Sciatic nerve (tissue), 2 donors: Measurements from ENCODE around the gene LUC7L. TPM values are rescaled to one million over a fixed set of nuclear protein-coding genes. Genes with fewer than 3 reads are reported as not detected.
"Not testable (repeated sequence)": the region's sequence is repeated elsewhere in the genome, so short reads cannot be mapped to it uniquely, and the experiment has no call there.

Experiments
- ATAC-seq: fragments of 200-7000 bp; cut with Tn5 transposase; one replicate; pipeline ENCODE4 v1.9.1; 2020; ENCODE audit warnings: mild to moderate bottlenecking, moderate library complexity
- DNase-seq: peaks from one replicate; pipeline ENCODE4 v3.0.0-alpha.2; 2020; ENCODE audit warnings: low spot score
- intact Hi-C: fragments of 100-400 bp; cut with DNase I; formaldehyde crosslinking; loops from one replicate; pipeline ENCODE4 v1.14.2; 2022
- total RNA-seq: library from RNA; stranded (reverse); fragmentation: NEBNext Ultra II Directional; extraction: Animal tissue kit (Norgen Biotek cat#: 25700); gene quantifications from one replicate; pipeline ENCODE4 v1.2.1, GENCODE V29; 2021
- donor health status: DM: no; HTN: no; CAD: no.
- donor health status: DM: no; HTN: no; CAD: no.

Gene LUC7L
- total RNA-seq, 1 donor from 2014 or later = 102 TPM

GRCh38 chr16:172374-172941, 56.8 kb downstream of the LUC7L start, which contains the start of gene HBA2:
Gene HBA2, plus strand, starts transcription at chr16:172876. Its CDS starts 37 bp downstream, at chr16:172913.
- ATAC-seq, intact Hi-C loops, DNase-seq: not testable (repeated sequence)

GRCh38 chr16:170788-171187, 58.5 kb downstream of the LUC7L start:
- intact Hi-C loops = no loop called here
- DNase-seq = no peak
- no peak for ATAC-seq

DNA sequence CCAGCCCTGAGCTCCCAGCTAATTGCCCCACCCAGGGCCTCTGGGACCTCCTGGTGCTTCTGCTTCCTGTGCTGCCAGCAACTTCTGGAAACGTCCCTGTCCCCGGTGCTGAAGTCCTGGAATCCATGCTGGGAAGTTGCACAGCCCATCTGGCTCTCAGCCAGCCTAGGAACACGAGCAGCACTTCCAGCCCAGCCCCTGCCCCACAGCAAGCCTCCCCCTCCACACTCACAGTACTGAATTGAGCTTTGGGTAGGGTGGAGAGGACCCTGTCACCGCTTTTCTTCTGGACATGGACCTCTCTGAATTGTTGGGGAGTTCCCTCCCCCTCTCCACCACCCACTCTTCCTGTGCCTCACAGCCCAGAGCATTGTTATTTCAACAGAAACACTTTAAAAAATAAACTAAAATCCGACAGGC, 59.2 kb downstream of the LUC7L start:
- DNase-seq, intact Hi-C loops: not testable (repeated sequence)
- peak; percentile 53 for ATAC-seq

GRCh38 chr16:169014-169413, 60.2 kb downstream of the LUC7L start:
- no peak for ATAC-seq
- DNase-seq = no peak
- intact Hi-C loops = no loop called here

- intact Hi-C loops = no loop called here
- ATAC-seq = no peak
- DNase-seq = no peak
These were observed 60.8 kb downstream of the LUC7L start for GRCh38 chr16:168424-168823.

GRCh38 chr16:167122-167690, 62.0 kb downstream of the LUC7L start:
- intact Hi-C loops = no loop called here
- DNase-seq = no peak
- no peak for ATAC-seq

DNA sequence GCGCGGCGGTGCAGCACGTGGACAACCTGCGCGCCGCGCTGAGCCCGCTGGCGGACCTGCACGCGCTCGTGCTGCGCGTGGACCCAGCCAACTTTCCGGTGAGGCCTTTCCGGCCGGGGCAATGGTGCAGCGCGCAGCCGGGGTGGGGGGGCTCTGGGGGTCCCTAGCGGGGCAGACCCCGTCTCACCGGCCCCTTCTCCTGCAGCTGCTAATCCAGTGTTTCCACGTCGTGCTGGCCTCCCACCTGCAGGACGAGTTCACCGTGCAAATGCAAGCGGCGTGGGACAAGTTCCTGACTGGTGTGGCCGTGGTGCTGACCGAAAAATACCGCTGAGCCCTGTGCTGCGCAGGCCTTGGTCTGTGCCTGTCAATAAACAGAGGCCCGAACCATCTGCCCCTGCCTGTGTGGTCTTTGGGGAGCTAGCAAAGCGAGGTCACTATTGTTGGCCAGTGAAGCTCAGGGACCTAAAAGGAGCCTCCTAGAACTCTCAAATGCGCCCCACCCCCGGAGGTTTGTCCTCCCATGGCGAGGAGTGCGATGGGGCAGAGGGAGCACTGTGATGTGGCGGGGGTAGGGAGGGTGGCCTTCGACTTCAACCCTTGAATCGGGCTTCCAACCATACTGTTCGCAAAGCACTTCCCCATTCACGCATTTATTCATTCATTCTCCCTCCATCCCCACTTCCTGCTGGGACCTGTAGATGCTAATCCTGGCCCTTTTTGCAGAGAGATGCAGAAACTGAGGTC, 62.7 kb downstream of the LUC7L start:
- no peak for ATAC-seq
- intact Hi-C loops = no loop called here
- no peak for DNase-seq

GRCh38 chr16:165539-166374, 63.5 kb downstream of the LUC7L start, which contains the start of gene HBM:
Gene HBM, plus strand, starts transcription at chr16:165978. Its CDS starts 20 bp downstream, at chr16:165998.
- no peak for ATAC-seq
- no peak for DNase-seq
- intact Hi-C loops = no loop called here

GRCh38 chr16:164827-165538, 64.3 kb downstream of the LUC7L start:
- ATAC-seq (no peak), DNase-seq (no peak)
- intact Hi-C loops = no loop called here

DNA sequence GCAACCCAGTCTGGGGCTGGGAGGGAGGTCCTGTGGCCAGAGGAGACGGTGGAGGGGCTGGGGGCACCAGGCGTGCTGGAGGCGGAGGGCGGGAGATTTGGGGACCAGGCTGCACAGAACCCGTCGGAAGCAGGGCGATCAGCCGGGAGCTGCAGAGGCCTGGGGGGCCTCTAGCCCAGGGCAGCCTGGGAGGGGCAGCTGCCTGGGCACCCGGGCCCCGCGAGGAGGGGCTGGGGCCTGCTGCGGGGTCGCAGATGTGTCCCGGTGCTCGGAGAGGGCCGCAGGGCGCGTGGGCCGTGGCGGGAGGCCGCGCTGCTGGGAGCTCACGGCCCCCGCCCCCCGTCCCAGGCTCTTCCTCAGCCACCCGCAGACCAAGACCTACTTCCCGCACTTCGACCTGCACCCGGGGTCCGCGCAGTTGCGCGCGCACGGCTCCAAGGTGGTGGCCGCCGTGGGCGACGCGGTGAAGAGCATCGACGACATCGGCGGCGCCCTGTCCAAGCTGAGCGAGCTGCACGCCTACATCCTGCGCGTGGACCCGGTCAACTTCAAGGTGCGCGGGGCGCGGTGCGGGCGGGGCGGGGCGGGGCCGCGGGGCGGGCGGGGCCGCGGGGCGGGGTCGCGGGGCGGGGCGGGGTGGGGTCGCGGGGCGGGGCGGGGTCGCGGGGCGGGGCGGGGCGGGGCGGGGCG, 65.0 kb downstream of the LUC7L start:
- ATAC-seq, intact Hi-C loops: not testable (repeated sequence)

GRCh38 chr16:163696-164095, 65.6 kb downstream of the LUC7L start:
- intact Hi-C loops, DNase-seq: not testable (repeated sequence)
- peak; percentile 46 for ATAC-seq

More for the DNA sequence above, 65.0 kb downstream of the LUC7L start:
- DNase-seq = not testable (repeated sequence)

DNA sequence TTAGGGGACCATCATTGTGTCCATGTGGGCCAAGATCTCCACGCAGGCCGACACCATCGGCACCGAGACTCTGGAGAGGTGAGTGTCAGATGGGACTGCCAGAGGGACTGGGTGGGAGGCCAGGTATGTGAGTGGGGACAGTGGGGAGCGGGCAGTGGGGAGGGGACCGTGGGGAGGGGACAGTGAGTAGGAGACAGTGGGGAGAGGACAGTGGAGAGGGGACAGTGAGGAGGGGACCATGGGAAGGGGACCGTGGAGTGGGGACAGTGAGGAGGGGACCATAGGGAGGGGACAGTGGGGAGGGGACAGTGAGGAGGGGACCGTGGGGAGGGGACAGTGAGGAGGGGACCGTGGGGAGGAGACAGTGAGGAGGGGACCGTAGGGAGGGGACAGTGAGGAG, 66.1 kb downstream of the LUC7L start:
- DNase-seq, ATAC-seq, intact Hi-C loops: not testable (repeated sequence)

DNA sequence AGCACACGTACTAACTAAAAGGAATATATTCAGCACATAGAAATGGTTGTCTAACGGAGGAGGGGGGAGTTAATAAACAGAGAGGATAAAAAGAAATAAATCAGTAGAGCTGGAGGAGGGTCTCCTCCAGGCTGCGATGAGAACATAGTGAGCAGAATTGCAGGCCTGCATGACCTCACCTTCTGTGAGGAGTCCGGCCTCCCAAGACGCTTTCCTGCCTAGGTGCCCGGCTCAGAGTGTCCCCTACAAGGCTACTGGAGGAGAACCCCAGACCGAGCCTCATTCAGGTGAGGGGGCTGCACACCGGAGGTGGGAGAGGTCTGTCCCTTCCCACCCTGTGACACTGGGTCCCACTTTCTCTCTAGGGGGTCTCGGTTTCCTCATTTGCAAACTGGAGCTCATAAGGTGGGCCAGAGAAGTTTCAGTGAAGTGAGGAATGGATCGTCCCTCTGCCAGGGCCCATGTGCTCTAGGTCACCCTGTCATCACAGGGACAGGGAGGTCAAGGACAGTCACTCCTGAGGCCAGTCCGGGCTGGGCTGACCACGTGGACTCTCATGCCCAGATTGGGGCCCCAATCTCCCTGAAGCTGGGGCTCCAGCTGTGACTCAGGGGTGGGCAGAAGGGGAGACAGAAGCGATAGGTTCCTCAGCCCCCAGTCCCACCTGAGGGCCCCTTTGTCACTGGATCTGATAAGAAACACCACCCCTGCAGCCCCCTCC, 66.8 kb downstream of the LUC7L start:
- DNase-seq (no peak), ATAC-seq (no peak)
- intact Hi-C loops = no loop called here

- intact Hi-C loops = no loop called here
- no peak for ATAC-seq
- DNase-seq = no peak
These were observed 68.5 kb downstream of the LUC7L start for GRCh38 chr16:160691-161190.

DNA sequence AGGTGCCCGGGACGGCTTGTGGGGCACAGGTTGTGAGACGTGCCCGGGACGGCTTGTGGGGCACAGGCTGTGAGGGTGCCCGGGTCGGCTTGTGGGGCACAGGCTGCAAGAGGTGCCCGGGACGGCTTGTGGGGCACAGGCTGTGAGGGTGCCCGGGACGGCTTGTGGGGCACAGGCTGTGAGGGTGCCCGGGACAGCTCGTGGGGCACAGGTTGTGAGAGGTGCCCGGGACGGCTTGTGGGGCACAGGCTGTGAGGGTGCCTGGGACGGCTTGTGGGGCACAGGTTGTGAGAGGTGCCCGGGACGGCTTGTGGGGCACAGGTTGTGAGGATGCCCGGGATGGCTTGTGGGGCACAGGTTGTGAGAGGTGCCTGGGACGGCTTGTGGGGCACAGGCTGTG, 69.0 kb downstream of the LUC7L start:
- intact Hi-C loops, DNase-seq, ATAC-seq: not testable (repeated sequence)

DNA sequence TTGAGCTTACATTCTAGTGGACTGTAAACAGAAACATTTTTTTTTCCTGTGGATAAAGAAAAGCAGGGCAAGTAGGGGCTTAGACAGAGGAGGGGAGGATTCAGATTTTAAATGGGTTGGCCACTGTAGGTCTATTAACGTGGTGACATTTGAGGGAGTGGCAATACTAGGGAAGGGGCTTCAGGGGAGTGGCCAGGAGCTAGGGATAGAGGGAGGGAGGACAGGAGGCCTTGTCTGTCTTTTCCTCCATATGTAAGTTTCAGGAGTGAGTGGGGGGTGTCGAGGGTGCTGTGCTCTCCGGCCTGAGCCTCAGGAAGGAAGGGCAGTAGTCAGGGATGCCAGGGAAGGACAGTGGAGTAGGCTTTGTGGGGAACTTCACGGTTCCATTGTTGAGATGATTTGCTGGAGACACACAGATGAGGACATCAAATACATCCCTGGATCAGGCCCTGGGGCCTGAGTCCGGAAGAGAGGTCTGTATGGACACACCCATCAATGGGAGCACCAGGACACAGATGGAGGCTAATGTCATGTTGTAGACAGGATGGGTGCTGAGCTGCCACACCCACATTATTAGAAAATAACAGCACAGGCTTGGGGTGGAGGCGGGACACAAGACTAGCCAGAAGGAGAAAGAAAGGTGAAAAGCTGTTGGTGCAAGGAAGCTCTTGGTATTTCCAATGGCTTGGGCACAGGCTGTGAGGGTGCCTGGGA, 70.0 kb downstream of the LUC7L start:
- DNase-seq (no peak), ATAC-seq (no peak)
- intact Hi-C loops = no loop called here

DNA sequence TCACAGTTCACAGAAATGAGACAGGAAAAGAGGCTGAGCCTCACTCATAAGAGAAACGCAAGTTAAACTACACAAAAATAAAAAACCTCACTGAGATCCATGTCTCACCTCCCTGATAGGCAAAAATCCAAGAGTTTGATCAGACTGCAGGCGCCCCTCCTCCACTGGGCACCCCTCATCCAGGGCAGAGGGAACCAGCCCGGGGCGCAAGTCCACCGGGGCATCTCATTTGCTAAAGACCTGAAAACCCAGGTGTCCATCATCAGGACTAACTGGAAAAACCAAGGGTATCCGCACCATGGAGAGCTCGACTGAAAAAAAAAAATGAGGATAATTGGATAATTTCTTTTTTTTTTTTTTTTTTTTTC, 74.2 kb downstream of the LUC7L start:
- DNase-seq (no peak), ATAC-seq (no peak)
- intact Hi-C loops = no loop called here
